ENCODE results near the gene CHADL.

GRCh38 chr22:41239443-41240128 lies 1.1 kb downstream of the CHADL start:
- TF ChIP-seq CTCF (IDR thresholded peaks at IDR 0.05; ENCODE audit: low read depth, low read length, poor library complexity, severe bottlenecking) (no peak), EZH2phosphoT487 (IDR thresholded peaks at IDR 0.05; ENCODE audit: borderline replicate concordance, low read length) (no peak)

Data from DOHH2 (cell line).